Cardiac fibroblast (primary cell): ENCODE results near the gene FKBP6.
"Not testable (repeated sequence)": the region's sequence is repeated elsewhere in the genome, so short reads cannot be mapped to it uniquely, and the experiment has no call there.

Experiments used
- DNase-seq, 2 donors: peaks; one replicate each; pipeline versions ENCODE4 v3.0.0 to v3.0.0-alpha.2; 2010; ENCODE audit warnings: low read depth in 2 of 2
- H3K4me3 ChIP-seq, 2 donors: replicated peaks in 1 of 2; 1 replicate in 1 of 2; 2 replicates in 1 of 2; pipeline ENCODE4 v1.5.1; 2011; ENCODE audit warnings: low read depth in 2 of 2, low read length in 2 of 2, mild to moderate bottlenecking in 2 of 2, moderate library complexity in 1 of 2
- TF ChIP-seq, protein P1 (sequence below): IDR thresholded peaks from one replicate; pipeline ENCODE4 v1.5.1; 2011; ENCODE audit warnings: low read depth, mild to moderate bottlenecking, low read length, inconsistent platforms

Gene FKBP6

DNA sequence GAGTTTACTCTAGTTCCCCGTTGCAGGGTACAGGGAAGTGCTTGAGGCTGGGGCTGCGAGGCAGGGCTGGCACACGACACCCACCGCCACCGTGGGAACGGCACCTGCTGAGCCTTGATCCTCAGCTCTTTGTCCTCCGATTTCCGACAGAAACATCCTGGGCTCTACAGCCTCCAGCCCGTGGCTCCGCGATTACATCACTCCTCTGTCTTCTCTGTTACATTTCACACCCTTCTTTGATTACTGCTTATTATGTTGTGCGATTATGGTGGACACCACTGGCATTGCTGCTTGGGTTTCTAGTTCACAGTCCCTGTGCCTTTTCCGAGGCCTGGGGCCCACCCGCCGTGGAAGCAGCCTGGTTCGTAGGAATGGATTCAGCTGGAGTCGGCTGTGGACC is 26.9 kb downstream of the FKBP6 start:
- no peak for DNase-seq
- H3K4me3 ChIP-seq, result no peak overlapping the region
- TF ChIP-seq, protein P1, sequence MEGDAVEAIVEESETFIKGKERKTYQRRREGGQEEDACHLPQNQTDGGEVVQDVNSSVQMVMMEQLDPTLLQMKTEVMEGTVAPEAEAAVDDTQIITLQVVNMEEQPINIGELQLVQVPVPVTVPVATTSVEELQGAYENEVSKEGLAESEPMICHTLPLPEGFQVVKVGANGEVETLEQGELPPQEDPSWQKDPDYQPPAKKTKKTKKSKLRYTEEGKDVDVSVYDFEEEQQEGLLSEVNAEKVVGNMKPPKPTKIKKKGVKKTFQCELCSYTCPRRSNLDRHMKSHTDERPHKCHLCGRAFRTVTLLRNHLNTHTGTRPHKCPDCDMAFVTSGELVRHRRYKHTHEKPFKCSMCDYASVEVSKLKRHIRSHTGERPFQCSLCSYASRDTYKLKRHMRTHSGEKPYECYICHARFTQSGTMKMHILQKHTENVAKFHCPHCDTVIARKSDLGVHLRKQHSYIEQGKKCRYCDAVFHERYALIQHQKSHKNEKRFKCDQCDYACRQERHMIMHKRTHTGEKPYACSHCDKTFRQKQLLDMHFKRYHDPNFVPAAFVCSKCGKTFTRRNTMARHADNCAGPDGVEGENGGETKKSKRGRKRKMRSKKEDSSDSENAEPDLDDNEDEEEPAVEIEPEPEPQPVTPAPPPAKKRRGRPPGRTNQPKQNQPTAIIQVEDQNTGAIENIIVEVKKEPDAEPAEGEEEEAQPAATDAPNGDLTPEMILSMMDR, result no peak

DNA sequence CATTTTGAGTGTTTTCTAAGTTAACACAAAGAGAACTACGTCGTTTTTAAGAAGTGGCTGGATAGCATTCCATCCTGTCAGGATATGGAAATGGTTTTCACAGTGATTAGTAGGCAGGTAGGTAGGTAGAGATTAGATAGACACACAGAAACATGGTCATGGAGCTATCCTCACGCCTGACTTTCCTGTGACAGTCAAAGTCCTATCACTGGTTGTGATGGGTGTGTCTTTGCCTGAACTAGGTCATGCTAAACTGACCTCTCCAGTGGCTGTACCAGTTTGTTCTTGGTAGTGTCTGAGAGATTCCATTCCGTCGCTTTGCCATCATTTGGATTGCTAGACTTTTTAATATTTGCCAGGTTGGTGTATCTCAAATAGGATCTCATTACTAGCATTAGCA is 28.2 kb downstream of the FKBP6 start:
- TF ChIP-seq, protein P1, result no peak
- H3K4me3 ChIP-seq, result no peak overlapping the region
- no peak for DNase-seq

DNA sequence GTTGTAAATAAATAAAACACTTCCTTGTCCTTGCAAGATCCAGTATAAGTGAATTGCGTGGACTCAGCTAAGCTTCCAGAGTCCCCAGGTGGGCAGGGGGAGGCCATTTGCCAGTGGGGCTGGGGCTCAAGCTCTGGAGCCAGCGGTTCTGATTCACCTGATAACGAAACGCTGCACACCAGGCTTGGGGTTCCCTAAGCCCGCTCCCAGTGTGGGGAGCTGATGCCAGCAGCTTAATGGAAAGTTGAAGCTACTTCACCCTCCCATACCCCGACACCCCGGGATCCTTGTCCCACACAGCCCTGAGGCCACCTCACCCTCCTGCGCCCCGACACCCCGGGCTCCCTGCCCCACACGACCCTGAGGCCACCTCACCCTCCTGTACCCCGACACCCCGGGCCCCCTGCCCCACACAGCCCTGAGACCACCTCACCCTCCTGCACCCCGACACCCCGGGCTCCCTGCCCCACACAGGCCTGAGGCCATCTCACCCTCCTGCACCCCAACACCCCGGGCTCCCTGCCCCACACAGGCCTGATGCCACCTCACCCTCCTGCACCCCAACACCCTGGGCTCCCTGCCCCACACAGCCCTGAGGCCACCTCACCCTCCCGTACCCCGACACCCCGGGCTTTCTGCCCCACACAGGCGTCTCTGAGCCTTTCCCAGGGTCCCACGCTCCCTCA is 30.8 kb downstream of the FKBP6 start:
- no peak overlapping the region for H3K4me3 ChIP-seq
- DNase-seq, result no peak
- TF ChIP-seq, protein P1, result no peak

DNA sequence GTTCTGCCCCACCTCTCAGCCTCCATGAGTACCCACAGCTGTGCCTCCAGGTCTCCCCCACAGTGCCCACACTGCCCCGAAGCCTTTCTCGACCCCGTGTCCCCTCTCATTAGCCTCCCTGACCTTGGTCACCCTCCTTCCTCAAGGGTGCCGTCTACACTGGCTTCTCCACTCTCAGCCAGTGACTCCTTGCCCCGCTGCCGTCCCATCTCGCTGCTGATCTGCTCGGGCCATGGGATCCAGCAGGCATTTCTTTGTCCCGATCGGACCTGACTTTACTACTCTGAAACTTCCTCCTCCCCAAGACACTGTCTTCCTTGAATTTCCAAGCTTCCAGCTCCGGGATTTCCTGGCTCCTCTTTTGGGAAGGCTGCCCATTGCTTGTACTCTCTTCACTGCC is 31.3 kb downstream of the FKBP6 start:
- H3K4me3 ChIP-seq, result no peak overlapping the region
- TF ChIP-seq, protein P1, result no peak
- DNase-seq, result no peak

DNA sequence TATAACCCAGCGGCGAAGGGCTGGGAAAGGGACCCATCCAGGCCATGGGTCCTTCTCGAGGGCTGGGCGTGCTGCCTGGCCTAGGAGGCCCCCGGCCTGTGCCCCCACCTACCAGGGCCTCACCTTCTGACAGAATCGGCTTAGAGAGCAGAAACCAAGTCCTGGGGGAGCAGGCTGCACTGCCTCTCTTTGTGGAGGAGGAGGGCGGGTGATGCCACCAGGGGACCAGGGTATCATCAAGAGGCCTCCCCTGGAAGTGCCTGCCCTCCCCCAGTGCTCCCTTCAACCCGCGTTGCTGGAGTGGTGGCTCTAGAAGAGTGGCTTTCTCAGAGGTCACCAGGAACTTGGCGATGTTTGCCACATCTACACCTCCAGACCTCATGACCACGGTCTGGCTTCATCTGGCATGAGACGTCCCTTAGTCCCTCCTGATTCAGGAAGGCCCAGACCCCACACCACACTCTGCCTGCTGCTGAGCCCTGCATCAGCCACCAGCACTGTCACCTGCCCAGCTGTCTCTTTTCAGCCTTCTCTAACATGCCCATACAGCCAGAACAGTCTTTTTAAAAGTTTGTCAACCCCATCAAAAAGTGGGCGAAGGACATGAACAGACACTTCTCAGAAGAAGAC is 31.9 kb downstream of the FKBP6 start:
- H3K4me3 ChIP-seq, result no peak overlapping the region
- DNase-seq, result no peak
- TF ChIP-seq, protein P1, result no peak

DNA sequence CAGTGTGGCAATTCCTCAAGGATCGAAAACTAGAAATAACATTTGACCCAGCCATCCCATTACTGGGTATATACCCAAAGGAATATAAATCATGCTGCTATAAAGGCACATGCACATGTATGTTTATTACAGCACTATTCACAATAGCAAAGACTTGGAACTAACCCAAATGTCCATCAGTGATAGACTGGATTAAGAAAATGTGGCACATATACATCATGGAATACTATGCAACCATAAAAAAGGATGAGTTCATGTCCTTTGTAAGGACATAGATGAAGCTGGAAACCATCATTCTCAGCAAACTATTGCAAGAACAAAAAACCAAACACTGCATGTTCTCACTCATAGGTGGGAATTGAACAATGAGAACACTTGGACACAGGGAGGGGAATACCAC is 32.6 kb downstream of the FKBP6 start:
- not testable (repeated sequence) for H3K4me3 ChIP-seq

DNA sequence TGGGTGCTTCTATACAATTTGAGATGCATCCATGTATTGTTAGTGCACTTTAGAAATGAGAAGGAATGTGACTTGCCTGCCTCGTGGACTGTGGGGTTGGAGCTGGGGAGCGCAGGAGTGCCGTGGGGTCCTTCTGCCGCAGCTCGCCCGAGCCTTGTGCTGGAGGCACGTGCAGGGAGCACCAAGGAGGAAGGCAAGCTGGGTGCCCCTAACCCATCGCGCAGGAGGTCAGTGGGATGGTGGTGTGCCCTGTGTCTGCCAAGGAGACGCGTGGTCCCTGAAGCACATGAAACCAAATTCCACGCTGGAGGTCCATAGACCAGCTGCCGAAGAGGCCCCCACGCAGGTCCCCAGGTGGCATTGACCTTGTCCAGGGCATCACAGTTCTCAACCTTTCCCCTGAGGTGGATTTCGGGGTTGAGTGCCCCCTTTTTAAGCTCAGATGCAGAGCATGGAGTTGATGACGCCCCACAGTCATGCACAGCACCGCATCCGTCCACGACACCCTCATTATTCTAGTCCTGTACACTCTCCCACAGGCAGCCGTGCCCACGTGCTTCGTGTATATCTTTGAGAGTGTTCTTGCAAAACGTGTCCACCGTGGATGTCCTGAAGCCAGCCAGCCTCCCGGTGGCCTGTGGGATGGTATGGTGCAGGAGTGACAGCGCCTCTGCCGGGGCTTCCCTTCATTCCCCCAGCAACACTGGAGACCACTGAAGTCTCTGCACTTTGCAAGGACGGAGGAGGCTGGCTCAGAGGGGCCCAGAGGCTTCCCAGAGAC is 35.5 kb downstream of the FKBP6 start:
- no peak overlapping the region for H3K4me3 ChIP-seq
- DNase-seq, result no peak
- TF ChIP-seq, protein P1, result no peak

More for the DNA sequence above, 32.6 kb downstream of the FKBP6 start:
- not testable (repeated sequence) for DNase-seq
